GM12875 (cell line): Measurements from ENCODE around the gene GALNT15.

Experiments
- H3K4me3 ChIP-seq: one replicate; pipeline ENCODE4 v1.5.1; 2011; ENCODE audit warnings: low read depth, low read length, control low read depth
- CTCF ChIP-seq: IDR thresholded peaks from 2 replicates; pipeline ENCODE4 v1.5.1; 2011; ENCODE audit warnings: low read depth, mild to moderate bottlenecking, control low read depth, inconsistent platforms, low read length, moderate library complexity, borderline replicate concordance; ENCODE audit not compliant: insufficient read depth

GALNT15 gene

GRCh38 chr3:16183601-16184270, 9.3 kb downstream of the GALNT15 start:
- no peak for TF ChIP-seq CTCF
- no peak overlapping the region for H3K4me3 ChIP-seq

GRCh38 chr3:16186086-16186485, 11.6 kb downstream of the GALNT15 start:
- no peak for TF ChIP-seq CTCF
- no peak overlapping the region for H3K4me3 ChIP-seq

GRCh38 chr3:16186565-16186964, 12.1 kb downstream of the GALNT15 start:
- H3K4me3 ChIP-seq = no peak overlapping the region
- no peak for TF ChIP-seq CTCF

- no peak for TF ChIP-seq CTCF
- no peak overlapping the region for H3K4me3 ChIP-seq
Observed at GRCh38 chr3:16187213-16187790, 12.8 kb downstream of the GALNT15 start.

GRCh38 chr3:16188071-16188470, 13.6 kb downstream of the GALNT15 start:
- no peak overlapping the region for H3K4me3 ChIP-seq
- 0 out of 2 replicates have a peak, but pooled peaks have one; percentile 6 for TF ChIP-seq CTCF

- no peak for TF ChIP-seq CTCF
- no peak overlapping the region for H3K4me3 ChIP-seq
Observed at GRCh38 chr3:16189201-16189600, 14.7 kb downstream of the GALNT15 start.

GRCh38 chr3:16190704-16191103, 16.2 kb downstream of the GALNT15 start:
- no peak for TF ChIP-seq CTCF
- H3K4me3 ChIP-seq = no peak overlapping the region
